Measurements from ENCODE around the gene ANKH.
"Not testable (repeated sequence)": the region's sequence is repeated elsewhere in the genome, so short reads cannot be mapped to it uniquely, and the experiment has no call there.

ANKH gene

DNA sequence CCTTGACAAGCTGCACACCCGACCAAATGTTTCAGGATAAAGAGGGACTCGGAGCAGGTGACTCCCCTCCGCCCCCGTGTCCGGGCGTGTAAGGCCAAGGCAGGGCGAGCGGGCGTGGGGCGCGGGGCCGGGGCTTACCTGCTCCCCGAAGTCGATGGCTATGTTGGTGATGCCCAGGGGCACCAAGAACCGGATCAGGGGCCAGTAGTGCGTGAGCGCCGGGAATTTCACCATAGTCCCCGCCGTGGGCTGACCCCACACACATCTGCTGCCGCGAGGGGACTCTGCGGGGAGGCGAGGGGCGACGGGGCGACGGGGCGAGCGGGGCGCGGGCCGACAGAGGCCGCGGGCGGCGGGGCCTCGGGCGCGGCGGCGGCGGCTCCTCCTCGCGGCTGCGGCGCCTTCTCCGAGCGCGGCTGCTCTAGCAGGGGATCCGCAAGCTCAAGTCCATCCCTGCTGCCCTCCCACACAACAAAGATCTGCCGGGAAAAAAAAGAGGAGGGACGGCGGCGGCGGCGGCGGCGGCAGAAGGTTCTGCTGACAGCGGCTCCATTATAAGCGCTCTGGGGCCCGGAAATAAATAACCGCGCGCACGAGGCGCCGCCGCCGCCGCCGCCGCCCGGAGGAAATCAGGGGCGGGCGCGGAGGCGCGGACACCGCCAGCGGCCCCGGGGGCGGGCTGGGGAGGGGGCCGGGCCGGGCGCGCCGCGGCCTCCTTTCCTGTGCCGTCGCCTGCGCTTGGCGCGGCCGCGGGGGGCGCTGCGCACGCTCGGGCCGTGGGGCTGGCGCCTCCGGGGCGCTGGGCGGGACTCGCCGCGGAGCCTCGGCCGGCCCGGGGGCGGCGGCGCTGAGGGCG, at the start of gene ANKH:
ANKH (minus strand) TSS at position 565 of the 856 bp plus-strand sequence; CDS start at position 234, 331 bp downstream.
- DNase-seq, result peak; percentile 78

DNA sequence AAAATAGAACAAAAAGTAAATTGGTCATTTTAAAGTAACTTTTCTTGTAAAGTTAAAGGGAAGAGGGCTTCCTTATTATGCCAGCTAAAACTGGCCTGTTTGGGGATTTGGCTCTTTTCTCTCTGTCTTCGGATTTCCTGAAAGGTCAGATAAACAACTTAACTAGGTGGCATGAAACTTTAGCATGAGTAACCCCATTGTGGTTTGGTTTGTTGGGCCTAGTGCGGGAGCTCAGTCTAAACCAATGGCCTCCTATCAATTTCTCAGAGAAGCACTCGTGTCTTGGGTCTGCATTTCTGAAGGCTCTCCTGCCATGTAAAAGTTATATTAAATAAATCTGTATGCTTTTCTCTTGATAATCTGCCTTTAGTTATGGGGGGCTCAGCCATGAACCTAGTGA, 48.5 kb upstream of the ANKH start:
- DNase-seq, result no peak

DNA sequence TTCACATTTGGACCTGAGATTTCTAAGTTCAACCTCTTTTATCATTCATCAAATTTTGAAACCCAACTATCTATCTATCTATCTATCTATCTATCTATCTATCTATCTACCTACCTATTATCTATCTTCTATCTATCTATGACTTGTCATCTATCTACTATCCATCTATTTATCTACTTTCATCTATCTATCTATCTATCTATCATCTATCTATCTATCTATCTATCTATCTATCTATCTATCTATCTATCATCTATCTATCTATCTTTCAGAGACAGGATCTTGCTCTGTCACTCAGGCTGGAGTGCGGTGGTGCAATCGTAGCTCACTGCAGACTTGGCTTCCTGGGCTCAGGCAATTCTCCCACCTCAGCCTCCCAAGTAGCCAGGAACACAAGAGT, 47.5 kb upstream of the ANKH start:
- DNase-seq, result not testable (repeated sequence)

DNA sequence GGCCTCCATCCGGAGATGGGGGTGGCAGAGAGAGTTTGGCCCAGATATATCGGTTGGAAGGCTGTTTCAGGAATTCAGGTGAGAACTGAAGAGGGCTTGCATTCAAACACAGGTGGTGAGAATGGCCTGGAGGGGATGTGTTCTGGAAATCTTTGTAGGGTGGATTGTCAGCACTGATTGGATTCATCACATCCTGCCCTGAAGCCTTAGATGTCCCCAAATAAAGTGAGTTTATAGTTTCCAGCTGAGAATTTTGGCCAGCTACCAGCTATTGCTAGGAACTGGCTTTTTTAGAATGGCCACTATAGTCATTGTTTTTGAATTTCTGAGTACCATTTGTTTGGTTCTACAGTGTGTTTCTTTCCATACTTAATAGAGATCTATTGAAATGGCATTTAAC, 46.1 kb upstream of the ANKH start:
- DNase-seq, result no peak

DNA sequence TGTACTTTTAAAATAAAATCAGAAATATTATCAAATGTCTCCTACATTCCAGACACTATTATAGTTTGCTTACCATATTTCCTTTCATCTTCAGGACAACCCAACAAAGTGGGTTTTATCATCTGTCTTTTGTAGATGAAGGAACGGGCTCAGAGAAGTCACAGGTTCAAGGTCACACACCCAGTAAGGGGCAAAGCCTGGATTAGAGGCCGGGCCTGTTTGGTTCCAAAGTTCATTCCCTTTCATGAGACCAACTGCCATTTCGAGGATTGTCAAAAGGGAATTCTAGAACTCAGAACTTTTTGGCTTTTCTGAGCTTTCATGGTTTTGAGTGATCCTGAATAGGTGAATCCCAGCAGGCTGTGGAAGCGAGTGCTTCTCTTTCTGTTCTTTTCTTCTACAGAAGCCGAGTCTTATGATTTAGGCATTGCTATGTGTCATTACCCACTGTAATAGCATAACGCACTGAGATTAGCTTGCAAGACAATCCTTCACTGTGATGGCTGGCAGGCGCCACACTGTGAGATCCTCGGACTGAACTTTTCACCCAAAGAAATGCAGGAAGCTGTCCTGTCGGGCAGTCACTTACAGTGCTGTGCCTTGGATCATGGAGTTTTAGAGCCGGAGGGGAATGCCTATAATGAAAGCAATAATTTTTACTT, 43.8 kb upstream of the ANKH start:
- no peak for DNase-seq

DNA sequence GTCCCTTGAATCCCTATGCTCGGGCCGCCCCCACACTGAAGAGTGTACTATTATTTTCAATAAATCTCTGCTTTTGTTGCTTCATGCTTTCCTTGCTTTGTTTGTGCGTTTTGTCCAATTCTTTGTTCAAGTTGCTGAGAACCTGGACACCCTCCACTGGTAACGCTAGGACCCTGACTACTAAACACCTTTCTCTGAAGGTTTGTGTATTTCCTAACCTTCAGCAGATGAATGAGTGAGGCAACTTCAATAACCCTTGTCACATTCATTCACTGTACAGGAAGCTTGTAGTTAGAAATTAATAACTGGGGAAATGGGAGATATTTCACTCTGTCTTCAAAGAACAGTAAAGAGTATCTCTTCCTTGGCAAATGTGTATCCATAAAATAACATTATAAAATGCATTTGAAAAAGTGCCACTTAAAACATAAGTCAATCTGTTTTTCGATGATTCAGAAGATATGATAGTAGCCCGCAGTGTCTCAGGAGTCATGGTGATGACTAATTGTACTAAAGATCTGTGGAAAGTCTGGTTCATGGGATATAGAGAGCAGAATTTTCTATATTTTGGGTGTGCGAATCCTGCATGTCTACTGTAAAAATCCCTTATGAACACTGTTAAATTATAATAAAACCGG, 43.2 kb upstream of the ANKH start:
- no peak for DNase-seq

DNA sequence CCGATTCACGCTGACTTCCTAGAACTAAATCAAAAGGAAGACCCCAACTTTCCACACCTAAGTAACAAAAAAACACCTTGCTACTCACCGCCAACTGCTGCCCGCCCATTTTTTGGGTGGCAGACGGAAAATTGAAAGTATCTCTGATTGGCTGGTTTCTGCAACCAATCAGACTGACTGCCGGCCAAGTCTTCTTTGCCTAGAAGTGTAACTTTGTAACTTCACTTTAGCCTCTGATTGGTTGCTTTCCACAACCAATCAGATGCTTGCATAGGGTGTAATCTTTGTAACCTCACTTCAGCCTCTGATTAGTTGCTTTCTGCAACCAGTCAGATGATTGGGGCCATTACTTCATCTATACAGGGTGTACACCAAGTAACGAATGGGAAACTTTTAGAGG, 42.6 kb upstream of the ANKH start:
- no peak for DNase-seq

DNA sequence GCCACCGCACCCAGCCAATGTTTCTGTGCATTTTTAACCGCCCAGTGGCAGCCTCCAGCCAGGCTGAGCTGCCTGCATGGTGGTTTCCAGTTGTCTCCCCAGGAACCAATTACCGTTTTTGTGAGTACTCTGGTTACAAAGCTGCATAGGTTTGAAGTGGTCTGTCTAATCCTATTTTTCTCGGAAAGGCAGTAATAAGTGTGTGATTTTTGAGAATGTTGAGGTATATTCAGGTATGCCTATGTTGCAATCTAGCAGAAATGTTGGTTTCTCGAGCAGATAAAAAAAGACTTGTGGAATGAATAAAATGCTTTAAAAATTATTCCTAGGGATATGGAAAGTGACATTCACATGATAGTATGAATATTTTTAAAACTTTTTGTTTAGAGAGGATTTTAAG, 41.5 kb upstream of the ANKH start:
- no peak for DNase-seq

DNA sequence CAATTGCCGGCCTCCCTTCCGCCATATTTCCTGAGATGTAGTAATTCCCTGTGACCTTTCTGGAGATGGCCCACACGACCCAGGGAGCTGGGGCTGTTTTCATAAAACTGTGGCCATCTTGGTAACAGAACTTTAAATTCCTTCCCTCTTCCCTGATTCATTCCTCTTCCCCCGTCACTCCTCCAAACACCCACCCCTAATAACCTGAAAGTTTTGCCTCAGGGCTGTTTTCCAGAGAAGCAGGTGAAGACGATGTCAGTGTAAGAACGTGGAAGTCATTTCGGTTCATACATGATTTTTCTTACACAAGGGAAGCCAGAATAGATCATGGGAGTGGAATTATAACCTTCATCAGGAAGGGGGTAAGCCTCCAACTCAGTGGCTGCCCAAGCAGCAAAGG, 40.6 kb upstream of the ANKH start:
- DNase-seq, result no peak

DNA sequence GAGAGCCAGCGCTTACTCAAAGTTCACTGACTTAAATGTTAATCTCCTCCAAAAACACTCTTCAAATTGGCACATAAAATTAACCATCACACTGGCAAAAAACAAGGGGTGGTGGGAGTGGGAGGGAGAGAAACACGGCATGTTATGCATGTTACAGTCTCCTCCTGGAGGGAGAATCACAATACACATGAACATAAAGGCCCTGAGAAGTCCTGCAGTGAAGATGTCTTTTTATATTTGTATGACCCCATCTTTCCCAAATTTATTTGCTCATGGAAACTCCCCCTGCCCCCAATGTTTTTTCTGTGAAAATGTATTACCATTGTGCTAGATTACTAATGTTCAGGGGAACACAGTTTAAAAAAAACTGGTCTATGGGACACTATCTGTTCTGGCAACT, 37.8 kb upstream of the ANKH start:
- no peak for DNase-seq

DNA sequence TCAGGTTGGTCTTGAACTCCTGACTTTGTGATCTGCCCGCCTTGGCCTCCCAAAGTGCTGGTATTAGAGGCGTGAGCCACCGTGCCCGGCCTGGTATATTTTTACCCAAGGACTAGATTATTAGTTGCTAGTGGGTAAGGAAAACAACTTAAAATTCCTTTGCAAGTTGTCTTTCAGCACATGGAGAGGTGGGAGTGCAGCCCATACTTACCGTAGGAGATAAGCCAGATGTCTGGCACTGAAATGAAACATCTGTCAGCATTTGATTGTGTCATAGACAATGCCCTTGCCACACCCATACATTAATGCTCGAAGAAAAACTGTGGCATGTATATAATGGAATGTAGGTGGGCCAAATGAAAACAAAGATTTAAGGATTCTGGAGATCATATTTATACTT, 36.6 kb upstream of the ANKH start:
- DNase-seq, result no peak

DNA sequence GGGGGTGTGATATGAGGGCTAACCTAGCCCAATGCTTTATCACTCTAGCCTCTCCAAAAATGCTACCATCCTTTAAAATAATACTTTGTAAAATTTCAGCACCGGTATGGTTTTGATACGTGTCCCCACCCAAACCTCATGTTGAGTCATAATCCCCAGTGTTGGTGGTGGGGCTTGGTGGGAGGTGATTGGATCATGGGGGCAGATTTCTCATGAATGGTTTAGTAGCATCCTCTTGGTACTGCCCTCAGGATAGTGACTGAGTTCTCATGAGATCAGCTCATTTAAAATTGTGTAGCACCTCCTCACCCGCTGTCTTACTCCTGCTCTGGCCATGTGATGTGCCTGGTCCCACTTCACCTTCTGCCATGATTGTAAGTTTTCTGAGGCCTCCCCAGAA, 35.0 kb upstream of the ANKH start:
- no peak for DNase-seq

DNA sequence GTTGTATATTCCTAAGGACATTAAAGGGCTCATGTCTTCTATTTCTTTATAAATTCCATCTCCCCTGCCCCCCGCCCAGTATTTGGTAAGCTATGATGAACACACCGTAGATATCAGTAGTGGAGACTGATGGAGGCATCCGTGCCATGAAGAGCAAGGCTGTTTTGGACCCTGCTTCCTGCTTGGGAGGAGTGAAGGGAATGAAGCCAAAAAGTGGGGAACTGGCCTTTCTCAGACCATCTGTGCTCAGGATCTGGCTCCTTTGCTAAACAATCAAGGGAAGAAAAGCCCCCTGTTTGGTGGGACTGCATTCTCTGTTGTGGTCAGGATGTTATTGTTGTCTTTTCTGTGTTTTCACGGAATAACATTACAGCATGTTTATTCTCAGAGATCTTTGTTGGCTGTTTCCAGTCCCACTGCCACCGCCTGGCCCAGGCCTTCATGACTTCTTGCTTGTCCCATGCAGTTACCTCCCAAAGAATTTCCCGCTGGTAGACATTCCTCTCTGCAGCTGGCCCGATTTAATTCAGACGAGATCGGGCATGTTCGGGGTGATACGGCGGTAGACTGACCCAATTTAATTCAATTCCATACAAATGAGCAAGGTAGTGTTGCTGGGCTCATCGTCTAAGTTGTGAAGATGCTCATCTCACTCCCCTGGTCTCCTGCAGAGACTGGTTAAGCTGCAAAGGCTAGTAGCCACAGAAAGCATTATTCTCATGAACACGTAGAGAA, 31.4 kb upstream of the ANKH start:
- DNase-seq, result no peak

DNA sequence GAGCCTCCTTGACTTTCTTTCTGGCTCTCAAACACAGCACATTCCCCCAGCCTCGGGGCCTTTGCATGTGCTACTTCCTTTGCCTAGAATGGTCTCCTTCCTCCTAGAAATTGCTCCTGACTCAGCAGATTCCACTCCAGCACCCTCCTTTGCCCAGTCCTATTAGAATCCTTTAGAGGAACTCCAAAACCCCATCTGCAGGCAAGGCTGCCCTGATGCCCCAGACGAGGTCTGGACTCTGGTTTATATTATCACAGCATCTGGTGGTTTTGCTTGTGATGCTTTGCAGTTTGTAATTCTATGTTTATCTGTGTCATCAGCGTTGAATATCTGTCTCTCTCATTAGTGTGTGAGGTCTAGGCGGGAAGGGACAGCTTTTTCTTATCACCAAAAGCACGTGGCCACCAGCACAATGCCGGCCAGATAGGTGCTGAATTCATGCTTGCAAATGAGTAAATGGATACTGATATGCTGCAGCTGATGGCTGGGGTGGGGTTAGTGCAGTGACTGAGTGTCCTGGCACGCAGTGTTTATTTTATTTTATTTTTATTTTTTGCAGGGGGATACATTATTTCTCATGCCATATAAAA, 30.0 kb upstream of the ANKH start:
- DNase-seq, result no peak

DNA sequence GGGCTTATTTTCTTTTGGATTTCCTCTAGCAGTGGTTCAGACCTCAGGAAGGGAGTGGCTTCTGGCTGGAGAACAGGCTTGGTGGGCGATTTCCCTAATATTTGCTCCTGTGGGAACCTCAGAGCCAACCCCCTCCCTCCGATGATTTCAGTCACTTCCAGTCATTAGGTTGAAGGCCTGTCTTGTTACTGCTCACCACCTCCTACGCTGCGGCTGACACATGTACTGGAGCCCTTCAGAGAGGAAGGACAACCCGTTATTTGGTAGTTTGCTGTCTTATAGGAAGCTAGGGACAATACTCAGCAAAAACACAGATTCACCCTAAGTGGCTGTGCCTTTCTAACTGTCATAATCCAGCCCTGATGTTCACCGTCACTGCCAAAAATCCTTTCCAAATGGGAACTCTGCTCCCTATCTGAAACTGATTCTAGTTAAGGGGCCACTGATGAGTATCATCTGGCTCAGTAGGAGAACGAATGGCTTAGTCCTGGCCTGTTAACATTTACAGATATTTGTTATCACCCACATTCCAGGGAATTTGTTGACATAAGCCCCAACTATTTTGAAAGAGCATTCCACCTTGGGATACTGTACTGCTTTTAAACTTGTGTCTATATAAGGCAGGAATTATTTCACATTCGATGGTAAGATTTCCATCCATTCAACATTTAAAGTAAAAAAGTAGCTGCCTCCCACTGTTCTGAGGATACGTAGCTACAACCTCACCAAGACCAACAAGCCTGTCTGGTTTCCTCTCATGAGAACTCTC, 29.3 kb upstream of the ANKH start:
- DNase-seq, result no peak

DNA sequence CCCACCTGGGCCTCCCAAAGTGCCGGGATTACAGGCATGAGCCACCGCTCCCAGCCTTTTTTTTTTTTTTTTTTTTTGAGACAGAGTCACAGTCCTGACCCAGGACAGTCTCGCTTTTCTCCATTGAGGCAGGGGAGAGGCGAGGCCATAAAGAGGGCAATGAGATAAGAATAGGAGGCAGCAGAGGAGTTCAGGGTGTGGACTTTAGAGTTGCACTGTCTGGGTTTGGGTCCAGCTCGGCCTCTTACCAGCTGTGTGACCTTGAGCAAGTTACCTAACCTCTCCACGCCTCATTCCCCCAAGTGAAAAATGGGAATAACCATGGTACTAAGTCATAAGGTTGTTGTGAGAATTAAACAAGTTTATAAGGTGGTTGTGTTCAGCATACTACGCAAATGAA, 24.6 kb upstream of the ANKH start:
- DNase-seq, result no peak

DNA sequence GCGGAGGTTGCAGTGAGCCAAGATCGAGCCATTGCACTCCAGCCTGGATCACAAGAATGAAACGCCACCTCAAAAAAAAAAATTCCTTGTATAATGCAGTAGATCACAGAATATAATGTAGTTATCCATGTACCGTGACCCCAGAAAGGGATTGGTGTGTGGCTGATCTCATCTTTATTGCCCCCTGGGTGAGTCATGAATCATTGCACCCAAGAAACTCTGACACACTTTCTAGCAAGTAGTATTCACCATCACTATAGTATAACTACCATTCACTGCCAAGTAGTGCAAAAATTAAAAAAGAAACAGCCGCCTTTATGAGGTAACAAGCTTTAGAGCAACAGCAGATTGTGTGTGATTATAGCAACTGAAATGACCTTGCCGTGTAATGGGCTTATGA, 23.7 kb upstream of the ANKH start:
- peak; percentile 2 for DNase-seq

DNA sequence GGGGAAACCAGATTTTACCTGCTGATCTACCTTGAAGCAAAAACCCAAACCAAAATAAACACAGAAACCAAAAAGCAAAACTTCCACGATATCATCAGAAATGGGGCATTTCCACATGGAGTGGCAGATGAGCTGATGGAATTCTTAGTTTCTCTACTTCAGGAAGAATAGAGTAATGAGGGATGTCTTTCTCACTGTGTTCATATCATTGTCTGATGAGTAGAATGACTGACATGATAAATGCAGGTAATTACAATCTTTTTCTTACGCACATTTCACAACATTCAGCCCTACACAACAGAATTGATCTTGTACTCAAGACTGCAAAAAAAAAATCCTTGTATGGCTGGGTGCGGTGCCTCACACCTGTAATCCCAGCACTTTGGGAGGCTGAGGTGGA, 23.2 kb upstream of the ANKH start:
- no peak for DNase-seq

DNA sequence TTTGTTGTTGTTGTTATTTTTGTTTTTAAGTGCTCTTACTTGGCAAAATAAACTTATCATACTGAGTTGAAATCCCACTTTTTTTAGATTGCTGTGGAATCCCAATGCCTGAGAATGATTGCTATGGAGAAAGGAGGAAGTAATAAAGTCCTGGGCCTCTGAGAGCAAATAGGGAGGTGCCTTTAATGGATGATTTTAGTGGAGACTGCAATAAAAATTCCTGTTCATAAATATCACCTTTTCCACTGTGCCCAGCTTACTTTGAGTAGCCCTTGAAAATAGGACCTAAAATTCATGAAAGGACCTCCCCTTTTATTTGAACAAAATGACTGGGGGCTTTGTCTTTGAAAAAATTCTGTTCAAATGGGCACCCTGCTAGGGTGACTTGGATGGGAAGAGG, 21.8 kb upstream of the ANKH start:
- no peak for DNase-seq

DNA sequence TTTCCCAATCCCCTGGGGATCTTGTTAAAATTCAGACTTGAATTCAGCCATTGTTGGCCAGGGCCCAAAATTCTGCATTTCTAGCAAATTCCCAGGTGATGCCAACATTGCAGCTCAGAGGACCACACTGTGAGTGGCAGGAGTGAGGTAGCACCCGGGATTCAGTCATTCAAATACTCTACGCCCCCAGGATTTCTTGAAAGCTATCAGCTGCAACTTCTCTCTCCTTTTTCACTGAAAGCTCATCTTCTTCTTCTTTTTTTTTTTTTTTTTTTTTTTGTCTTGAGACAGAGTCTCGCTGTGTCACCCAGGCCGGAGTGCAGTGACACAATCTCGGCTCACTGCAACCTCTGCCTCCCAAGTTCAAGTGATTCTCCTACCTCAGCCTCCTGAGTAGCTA, 19.3 kb upstream of the ANKH start:
- DNase-seq, result no peak

DNA sequence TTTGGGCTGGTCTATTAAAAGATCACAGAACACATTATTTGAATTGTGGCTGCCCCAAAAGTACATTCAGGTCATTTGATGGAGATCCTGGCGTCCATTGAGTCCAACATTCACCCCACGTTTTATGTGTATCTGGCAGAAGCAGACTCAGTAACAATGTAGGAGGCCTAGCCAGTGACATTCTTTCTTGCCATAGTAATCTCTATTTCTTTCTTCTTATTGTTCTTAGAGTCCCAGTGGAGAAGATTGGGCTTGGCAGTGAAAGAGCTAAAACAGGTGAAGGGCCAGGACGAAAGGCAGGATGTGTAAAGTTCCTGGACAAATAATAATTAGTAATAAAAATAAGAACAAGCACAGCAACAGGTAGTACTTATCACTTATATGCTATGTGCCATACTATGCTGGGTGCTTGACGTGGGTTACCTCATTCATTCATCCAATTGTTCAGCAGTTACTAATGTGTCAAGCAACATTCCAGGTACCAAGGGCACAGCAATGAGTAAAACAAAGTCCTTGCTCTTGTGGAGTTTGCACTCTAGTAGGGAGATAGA, 12.6 kb upstream of the ANKH start:
- no peak for DNase-seq

All from CD4-positive, alpha-beta T cell treated with Interleukin-4 for 4 hours (primary cell).